Renal cortex interstitium (tissue), 11 donors: ENCODE measurements around the gene HHATL. TPM values are rescaled to one million over a fixed set of nuclear protein-coding genes. Genes with fewer than 3 reads are reported as not detected.
"Not testable (repeated sequence)": the region's sequence is repeated elsewhere in the genome, so short reads cannot be mapped to it uniquely, and the experiment has no call there.

ENCODE experiments used
- DNase-seq, 11 donors: peaks; one replicate each; pipeline ENCODE4 v3.0.0-alpha.2; 2013; ENCODE audit warnings: low read depth in 9 of 11, low spot score in 4 of 11; ENCODE audit errors: extremely low read depth in 1 of 11
- polyA plus RNA-seq, 3 donors: library from polyadenylated mRNA; unstranded; fragments of 120-200 nt; gene quantifications; one replicate each; pipeline ENCODE4 v1.2.1, GENCODE V29; 2013; ENCODE audit not compliant: insufficient read length in 3 of 3

HHATL gene
- polyA plus RNA-seq, 3 donors = 0.54 to 0.66 (median 0.61) TPM

DNA sequence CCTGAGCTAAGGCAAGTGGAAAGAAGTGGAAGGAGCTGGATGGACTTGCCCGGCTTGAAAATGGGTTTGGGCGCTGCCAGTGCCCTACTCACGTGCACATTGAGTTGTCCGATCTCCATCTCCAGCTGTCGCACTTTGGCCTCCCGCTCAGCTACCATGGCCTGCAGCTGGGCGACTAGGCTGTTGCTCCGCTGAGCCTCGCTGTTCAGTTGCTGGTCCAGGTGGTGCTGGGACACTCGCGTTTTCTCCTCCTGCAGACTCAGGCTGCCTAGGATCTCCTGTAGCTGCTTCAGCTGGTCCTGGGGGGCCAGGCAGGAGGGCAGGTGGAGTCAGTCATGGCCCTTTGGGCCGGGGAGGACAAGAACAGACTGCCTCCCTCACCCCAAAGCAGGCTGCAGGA, 33.0 kb upstream of the HHATL start:
- DNase-seq = no peak

DNA sequence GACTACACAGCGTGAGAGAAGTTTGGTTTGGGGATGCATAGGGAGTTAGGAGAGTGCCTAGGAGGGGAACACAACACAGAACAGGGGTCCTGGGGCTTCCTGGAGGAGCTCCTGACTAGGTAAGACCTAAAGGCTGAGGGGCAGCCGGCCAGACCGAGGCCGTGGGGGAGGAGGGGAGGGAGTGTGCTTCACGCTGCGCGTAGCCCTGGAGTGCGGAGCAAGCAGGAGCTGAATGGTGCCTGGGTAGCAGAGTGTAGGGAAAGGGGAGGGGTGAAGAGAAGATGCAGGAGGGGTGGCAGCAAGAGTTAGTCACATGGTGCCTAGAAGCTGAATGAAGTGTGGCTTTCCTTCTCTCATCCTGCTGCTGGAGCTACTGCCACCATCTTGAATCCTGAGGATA, 32.4 kb upstream of the HHATL start:
- DNase-seq = no peak

- no peak for DNase-seq
These were observed 31.8 kb upstream of the HHATL start for GRCh38 chr3:42734263-42734860.

DNA sequence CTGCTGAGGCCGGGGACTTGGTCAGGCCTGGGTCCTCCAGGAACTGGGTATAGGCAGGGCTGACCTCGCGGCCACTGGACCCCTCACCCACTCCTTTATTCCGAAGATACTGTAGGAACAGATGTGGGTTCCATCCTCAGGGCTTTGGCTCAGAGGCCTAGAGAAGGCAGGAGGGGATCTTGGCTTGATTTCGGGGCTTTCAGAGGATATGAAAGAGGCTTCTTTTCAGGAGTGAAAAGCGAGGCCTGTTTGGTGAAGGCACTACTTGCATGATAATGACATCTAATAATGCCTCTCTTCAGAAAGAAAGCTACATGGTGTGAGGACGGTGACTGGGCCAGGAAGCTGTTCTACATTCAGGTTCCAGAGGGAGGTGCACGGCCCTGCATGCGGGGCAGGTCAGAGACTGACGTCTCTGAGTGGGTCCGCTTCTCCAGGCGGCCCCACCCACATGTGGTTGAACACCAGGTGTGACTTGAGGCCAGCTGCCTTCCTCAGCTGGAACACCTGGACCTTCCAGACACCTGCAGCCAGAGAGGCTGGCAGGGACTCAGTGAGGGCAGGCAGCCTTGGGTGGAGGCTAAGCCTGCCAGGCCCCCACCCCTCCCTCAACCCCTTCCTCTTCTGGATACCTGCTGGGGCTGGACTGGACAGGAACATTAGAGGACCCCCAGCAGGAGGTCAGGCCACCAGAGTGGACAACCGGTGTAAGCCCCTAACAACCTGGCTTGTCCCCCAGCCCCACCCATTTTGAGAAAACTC, 31.1 kb upstream of the HHATL start:
- DNase-seq = no peak

DNA sequence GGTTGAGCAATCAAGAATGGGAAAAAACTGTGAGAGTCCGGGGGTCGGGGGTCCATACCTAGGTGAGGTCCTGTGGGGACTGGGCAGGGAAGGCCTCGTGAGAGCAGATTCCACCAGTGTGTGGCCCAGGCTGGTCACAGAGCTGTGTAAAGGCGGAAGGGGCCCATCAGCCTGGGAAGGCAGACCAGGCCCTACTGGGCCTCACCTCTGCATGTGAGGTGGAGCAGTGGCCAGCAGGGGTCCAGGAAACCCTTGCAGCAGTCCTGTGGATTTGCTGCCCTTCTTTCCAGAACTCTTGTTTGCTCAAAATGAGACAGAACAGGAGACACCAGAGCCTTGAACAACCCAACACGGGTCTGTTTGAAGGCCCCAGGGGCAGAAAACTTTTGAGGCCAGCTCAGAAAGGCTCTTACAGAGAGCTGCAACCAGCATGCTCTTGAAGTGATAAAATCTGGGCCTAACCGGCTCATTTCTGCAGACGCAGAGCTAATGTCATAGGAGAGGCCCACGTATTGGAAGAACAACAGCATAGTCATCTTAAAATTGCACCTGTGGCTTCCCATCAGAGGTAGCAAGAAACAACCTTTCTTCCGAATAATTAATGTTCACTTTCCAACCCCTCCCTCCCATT, 30.3 kb upstream of the HHATL start:
- DNase-seq = no peak

- no peak for DNase-seq
These were observed 29.7 kb upstream of the HHATL start for GRCh38 chr3:42732196-42732828.

DNA sequence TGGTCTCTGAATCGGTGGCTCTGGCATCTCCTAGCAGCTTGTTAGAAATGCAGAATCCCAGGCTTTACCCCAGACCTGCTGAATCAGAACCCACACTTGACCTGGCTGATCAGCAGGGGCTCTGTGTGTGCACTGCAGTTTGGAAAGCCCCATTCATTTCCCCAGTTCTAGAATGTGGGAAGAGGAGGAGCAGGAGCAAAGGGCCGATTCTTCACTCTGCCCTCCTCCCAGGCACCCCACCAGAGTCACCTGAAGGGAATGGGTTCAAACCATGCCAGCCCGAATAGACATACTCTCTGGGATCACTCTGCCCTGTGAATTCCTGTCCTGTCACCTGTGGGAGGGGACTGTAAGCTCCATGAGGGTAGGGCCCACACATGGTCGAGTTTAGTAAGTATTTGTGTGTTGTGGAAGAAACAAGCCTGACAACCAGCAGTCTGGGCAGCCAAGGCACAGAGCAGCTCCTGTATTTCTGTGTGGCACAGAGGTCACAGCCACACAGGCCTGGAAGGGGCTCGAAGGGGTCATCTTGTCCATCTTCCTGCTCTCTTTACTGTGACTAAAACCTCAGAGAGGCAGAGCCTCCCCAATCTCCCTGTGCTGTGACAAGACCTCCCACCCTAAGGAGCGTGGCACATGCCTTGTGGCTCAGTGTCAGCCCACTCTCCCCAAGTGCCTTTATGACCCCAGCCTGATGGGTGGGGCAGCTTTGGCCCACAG, 29.0 kb upstream of the HHATL start:
- DNase-seq = no peak

DNA sequence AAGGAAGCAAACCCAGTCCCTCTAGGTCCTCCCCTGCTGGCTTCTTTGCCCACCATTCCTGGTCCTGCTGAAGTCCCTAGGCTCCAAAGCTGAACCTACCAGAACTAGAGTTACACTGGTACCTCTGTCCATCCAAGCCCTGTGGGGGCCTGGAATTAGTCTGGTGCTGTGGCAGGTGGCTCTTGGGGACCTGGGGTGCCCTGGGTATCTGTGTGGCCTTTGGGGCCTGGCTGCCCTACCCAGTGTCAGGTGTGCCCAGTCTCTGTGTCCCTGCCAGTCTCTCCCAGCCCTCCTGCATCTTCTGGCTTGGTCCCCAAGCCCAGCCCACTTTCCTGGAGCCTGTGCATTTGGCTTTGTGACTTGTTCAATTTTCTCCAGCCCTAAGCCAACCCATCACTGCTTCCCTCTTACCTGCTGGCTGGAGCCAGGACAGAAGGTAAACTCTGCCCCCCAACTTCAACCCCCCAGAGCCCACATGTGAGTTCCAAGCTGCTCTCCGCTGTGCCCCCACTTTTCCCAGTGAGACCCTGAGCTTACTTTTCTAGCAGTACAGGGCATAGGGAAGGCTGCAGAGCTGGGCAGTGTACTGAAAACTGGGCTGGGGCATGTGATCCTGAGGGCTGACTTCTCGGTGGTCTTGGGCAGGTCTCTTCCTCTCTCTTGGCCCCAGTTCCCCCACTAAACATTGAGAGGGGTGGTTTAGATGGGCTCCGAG, 28.3 kb upstream of the HHATL start:
- no peak for DNase-seq

DNA sequence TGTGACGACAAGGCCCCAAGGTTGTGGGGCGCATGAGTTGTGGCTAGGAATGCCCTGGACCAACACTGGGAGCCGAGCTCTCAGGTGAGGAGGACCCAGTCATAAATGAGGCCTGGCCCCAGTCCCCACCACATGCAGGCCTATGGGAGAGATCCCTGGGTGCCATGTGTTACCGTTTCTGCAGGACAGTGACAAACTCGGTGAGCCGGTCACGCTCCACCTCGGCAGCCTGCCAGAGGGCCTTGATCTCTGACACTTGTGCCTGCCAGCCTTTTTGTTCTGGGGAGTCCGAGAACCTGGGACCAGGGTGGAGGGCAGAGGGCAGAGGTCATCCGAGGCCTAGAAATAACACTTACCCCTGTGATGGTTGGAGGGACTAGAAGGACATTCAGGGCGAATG, 27.7 kb upstream of the HHATL start:
- DNase-seq = no peak

DNA sequence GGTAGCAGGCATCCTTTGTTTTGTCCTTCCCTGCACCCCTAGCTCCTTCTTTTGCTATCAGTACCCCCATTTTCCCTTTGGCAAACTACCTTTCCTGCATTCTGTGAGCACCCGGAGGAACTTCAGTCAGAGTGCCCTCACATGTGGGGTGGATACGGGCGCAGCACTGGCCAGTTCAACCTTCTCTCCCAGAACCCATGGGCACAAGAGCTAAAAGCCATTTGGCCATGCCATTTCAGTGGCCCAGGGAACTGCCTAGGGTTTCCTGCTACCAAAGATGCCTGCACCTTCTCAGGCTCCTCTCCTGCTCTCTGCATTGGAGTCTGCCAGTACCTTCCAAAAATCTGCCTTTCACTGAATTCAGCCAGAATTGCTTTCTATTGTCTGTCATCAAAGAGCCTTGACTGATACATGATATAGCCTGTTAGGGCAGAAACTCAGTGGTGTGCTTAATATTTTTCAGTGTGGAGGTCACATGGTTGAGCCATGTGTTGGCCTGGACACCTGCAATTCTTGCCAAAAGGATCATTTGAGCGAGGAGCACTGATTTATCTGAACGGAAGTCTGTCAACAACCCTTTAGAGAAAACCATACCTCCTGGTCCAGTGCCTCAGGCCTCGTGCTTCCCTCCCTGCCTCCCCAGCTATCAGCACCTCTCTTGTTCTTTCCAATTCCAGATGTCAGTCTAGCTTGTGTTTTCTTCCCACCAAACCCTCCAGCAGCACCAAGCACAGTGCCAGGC, 27.0 kb upstream of the HHATL start:
- no peak for DNase-seq

- DNase-seq = no peak
These were observed 26.2 kb upstream of the HHATL start for GRCh38 chr3:42728668-42729364.

GRCh38 chr3:42728056-42728455, 25.5 kb upstream of the HHATL start:
- no peak for DNase-seq

DNA sequence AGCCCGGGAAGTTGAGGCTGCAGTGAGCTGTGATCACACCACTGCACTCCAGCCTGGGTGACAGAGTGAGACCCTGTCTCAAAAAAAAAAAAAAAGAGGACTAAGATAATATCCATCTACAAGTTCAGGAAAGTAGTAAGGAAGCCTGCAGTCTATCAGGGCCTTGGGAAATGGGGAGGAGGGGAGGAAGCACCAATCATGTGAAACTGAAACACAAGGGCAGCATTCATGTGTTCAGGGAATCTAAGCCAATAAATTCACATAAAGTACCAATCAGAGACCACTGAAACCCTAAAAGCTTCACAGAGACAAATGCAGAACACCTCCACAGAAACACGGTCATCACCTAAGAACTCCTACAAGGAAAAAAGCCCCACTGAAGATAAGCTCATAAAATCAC, 22.9 kb upstream of the HHATL start:
- DNase-seq = no peak

DNA sequence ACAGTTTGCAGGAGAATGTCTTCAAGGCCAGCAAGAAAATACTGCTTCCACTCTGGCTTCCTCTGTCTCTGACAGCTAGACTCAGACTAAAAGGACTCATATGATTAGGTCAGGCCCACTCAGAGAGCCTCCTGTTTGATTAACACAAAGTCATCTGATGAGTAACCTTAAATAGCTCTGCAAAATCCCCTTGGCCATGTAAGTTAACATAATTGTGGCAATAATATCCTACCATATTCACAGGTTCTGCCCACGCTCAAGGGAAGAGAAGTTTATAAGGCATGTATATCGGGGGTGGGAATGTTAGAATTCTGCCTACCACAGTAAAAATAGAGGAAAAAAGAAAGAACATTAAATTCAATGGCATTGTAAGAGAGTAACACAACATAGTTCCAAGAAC, 20.6 kb upstream of the HHATL start:
- DNase-seq = no peak

DNA sequence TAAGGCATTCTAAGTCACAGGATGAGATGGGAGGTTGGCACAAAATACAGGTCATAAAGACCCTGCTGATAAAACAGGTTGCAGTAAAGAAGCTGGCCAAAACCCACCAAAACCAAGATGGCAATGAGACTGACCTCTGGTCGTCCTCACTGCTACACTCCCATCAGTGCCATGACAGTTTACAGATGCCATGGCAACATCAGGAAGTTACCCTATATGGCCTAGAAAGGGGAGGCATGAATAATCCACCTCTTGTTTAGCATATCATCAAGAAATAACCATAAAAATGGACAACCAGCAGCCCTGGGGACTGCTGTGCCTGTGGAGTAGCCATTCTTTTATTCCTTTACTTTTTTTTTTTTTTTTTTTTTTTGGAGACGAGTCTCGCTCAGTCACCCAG, 19.8 kb upstream of the HHATL start:
- not testable (repeated sequence) for DNase-seq

DNA sequence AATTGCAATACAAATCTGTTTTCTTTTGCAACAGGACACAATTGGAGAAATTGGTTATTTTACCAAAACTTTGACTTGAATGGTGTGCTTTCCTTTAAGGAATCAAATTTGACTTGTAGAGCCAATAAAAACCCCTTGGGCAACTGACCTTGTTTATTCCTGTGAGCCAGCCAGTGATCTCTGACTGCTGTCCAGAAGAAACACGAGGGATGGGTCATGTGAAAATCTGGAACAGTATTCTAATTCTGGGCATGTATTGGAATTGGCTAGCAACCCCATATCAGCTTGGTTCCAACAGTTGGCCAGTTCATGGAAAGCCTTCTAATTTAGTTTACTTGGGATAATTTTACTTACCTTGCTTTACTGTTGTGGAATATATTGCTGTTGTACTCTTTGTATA, 19.1 kb upstream of the HHATL start:
- DNase-seq = no peak

- DNase-seq = no peak
These were observed 17.5 kb upstream of the HHATL start for GRCh38 chr3:42720126-42720525.

- DNase-seq = no peak
These were observed 16.4 kb upstream of the HHATL start for GRCh38 chr3:42719002-42719401.
